NCI-H146 (cell line): ENCODE results near the gene SMARCA4.
A peak's percentile ranks its signal among the peaks of the same experiment; 100 is the strongest.
"Not testable (repeated sequence)": the region's sequence is repeated elsewhere in the genome, so short reads cannot be mapped to it uniquely, and the experiment has no call there.

ENCODE experiments used
- DNase-seq: peaks from one replicate; lab custom pipeline; 2025; lab: John Stamatoyannopoulos, UW

Gene SMARCA4

GRCh38 chr19:10979951-10980381, 19.1 kb downstream of the SMARCA4 start:
- DNase-seq: no peak

GRCh38 chr19:10981252-10981895, 20.5 kb downstream of the SMARCA4 start:
- peak; percentile 63 for DNase-seq

GRCh38 chr19:10983026-10983425, 22.2 kb downstream of the SMARCA4 start:
- DNase-seq: no peak

GRCh38 chr19:10984166-10984735, 23.4 kb downstream of the SMARCA4 start:
- DNase-seq: no peak

- no peak for DNase-seq
Measured at GRCh38 chr19:10985502-10985901, 24.7 kb downstream of the SMARCA4 start.

- no peak for DNase-seq
Measured at GRCh38 chr19:10986301-10987127, 25.7 kb downstream of the SMARCA4 start.

GRCh38 chr19:10987571-10988297, 26.9 kb downstream of the SMARCA4 start:
- DNase-seq: no peak

GRCh38 chr19:10988380-10988779, 27.6 kb downstream of the SMARCA4 start:
- DNase-seq: no peak

GRCh38 chr19:10988921-10989320, 28.1 kb downstream of the SMARCA4 start:
- no peak for DNase-seq

GRCh38 chr19:10991076-10991475, 30.2 kb downstream of the SMARCA4 start:
- no peak for DNase-seq

GRCh38 chr19:10991521-10992081, 30.8 kb downstream of the SMARCA4 start:
- no peak for DNase-seq

GRCh38 chr19:10992174-10992573, 31.3 kb downstream of the SMARCA4 start:
- DNase-seq: not testable (repeated sequence)

GRCh38 chr19:10995926-10996600, 35.2 kb downstream of the SMARCA4 start:
- DNase-seq: no peak

GRCh38 chr19:10998045-10998533, 37.3 kb downstream of the SMARCA4 start:
- DNase-seq: no peak

GRCh38 chr19:10998666-10999065, 37.8 kb downstream of the SMARCA4 start:
- no peak for DNase-seq

- DNase-seq: no peak
Measured at GRCh38 chr19:11005521-11005920, 44.7 kb downstream of the SMARCA4 start.

GRCh38 chr19:11007385-11007784, 46.6 kb downstream of the SMARCA4 start:
- DNase-seq: no peak

- DNase-seq: no peak
Measured at GRCh38 chr19:11007962-11008532, 47.2 kb downstream of the SMARCA4 start.

GRCh38 chr19:11010041-11010440, 49.2 kb downstream of the SMARCA4 start:
- no peak for DNase-seq

GRCh38 chr19:11012507-11012906, 51.7 kb downstream of the SMARCA4 start:
- no peak for DNase-seq

GRCh38 chr19:11013771-11014170, 52.9 kb downstream of the SMARCA4 start:
- no peak for DNase-seq
